ENCODE measurements around the gene MAPK1.
"Not testable (repeated sequence)": the region's sequence is repeated elsewhere in the genome, so short reads cannot be mapped to it uniquely, and the experiment has no call there.

The MAPK1 gene

DNA sequence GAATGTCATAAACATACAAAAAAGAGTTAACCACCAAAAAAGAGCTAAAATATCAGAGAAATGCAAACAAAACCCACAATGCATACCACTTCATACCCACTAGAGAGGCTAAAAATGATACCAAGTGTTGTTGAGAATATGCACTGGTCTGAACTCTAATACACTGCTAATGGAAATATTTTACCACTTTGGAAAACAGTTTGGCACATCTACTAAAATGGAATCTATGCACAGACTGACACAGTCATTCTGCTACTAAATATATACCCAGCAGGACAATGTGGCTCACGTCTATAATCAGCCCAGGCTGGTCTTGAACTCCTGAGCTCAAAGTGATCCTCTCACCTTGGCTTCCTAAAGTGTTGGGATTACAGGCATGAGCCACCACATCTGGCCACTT lies 18.0 kb downstream of the MAPK1 start:
- TF ChIP-seq, protein P1, sequence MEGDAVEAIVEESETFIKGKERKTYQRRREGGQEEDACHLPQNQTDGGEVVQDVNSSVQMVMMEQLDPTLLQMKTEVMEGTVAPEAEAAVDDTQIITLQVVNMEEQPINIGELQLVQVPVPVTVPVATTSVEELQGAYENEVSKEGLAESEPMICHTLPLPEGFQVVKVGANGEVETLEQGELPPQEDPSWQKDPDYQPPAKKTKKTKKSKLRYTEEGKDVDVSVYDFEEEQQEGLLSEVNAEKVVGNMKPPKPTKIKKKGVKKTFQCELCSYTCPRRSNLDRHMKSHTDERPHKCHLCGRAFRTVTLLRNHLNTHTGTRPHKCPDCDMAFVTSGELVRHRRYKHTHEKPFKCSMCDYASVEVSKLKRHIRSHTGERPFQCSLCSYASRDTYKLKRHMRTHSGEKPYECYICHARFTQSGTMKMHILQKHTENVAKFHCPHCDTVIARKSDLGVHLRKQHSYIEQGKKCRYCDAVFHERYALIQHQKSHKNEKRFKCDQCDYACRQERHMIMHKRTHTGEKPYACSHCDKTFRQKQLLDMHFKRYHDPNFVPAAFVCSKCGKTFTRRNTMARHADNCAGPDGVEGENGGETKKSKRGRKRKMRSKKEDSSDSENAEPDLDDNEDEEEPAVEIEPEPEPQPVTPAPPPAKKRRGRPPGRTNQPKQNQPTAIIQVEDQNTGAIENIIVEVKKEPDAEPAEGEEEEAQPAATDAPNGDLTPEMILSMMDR (IDR thresholded peaks at IDR 0.05; ENCODE audit: insufficient read depth, missing control alignments), result no peak
- DNase-seq (ENCODE audit: insufficient read length, low spot score), result no peak
- FAIRE-seq, result no peak

DNA sequence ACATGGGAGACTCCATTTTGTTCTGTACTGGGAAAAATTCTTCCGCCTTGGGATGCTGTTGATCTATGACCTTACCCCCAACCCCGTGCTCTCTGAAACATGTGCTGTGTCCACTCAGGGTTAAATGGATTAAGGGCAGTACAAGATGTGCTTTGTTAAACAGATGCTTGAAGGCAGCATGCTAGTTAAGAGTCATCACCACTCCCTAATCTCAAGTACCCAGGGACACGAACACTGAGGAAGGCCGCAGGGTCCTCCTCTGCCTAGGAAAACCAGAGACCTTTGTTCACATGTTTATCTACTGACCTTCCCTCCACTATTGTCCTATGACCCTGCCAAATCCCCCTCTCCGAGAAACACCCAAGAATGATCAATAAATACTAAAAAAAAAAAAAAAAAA lies 19.4 kb downstream of the MAPK1 start:
- FAIRE-seq; DNase-seq (ENCODE audit: insufficient read length, low spot score): not testable (repeated sequence)

DNA sequence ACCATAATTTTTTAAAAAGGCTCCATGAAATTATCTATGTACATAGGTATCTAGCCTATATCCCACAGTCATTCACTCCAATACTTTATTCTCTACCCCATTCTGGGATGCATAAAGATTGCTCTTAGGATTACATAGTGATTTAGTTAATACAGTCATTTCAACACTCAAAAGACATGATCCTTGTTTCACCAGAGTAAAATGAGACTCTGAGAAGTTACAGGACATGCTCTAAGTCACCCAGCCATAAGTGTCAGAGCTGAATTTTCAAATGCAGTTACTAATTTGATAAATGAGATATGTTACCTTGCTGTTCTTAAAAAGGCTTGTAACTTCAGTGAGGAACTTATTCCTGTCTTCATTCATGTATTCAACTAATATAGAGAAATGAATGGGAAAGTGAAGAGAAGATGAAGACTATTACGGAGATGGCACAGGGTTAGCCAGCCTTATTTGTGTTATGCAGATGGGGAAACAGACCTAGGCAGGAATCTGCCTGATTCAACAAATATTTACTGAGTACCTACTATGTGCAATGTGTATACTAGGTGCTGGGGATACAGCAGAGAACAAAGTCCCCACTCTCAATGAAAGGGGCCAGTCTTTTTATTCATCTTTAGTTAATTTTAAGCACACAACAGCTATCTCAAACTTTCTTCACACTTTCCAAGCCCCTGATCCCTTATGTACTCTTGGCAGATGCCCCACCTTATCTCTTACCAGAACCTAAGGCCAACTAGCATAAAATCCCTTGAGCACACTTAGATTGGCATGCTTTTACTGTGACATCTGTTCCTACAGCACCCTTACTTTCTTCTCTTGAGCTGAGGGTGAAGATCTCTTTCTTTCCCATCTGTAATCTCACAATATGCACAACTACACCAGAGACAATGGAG lies 21.6 kb downstream of the MAPK1 start:
- TF ChIP-seq, protein P1 (IDR thresholded peaks at IDR 0.05; ENCODE audit: insufficient read depth, missing control alignments), result no peak
- FAIRE-seq (no peak), DNase-seq (ENCODE audit: insufficient read length, low spot score) (no peak)

DNA sequence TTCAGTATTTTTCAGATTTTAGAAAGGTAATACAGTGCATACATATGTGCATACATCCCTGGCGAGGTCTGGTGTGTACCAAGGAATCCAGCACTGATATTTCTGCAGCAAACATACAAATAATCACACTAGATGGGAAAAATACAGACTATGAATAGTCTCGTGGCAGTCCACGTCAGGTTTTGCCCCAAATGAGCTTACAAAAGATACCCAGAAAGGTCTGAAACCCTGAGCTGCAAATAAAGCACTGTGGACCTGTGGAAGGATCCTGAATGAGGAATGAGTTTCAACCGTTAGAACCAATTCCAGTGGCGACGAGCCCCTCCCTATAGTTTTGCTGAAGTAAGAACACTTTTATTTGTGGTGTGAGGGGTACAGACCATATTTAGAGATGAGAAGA lies 24.5 kb downstream of the MAPK1 start:
- DNase-seq (ENCODE audit: insufficient read length, low spot score) (no peak), FAIRE-seq (no peak)
- TF ChIP-seq, protein P1 (IDR thresholded peaks at IDR 0.05; ENCODE audit: insufficient read depth, missing control alignments), result no peak

DNA sequence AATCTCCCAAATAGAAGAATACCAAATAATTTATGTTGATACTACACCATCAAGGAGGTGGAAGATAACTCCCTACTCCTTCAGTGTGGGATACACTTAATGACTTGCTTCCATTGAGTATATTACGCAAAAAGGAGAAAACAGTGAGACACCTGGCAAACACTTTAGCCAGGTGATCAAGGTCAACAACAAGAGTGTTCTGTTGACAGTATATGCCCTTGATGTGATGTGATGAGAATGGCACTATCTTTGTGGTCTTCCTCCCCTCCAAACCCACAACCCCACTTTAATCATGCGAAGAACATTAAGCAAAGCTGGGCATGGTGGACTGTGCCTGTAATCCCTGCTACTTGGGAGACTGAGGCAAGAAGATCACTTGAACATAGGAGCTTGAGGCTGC lies 26.0 kb downstream of the MAPK1 start:
- DNase-seq (ENCODE audit: insufficient read length, low spot score), result no peak
- FAIRE-seq, result no peak
- TF ChIP-seq, protein P1 (IDR thresholded peaks at IDR 0.05; ENCODE audit: insufficient read depth, missing control alignments), result no peak

DNA sequence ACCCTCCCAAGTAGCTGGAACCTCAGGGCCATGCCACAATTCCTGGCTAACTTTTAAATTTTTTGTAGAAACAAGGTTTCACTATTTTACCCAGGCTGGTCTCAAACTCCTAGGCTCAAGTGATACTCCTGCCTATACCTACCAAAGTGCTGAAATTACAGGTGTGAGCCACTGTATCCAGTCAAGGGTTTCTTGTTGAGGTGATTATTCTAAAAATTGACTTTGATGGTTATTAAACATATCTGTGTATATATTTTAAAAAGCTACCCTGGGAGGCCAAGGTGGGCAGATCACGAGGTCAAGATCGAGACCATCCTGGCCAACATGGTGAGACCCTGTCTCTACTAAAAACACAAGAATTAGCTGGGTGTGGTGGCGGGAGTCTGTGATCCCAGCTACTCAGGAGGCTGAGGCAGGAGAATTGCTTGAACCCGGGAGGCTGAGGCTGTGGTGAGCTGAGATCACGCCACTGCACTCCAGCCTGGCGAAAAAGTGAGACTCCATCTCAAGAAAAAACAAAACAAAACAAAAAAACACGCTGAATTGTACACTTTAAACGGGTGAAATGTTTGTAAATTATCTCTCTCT lies 27.1 kb downstream of the MAPK1 start:
- FAIRE-seq (no peak), DNase-seq (ENCODE audit: insufficient read length, low spot score) (no peak)
- TF ChIP-seq, protein P1 (IDR thresholded peaks at IDR 0.05; ENCODE audit: insufficient read depth, missing control alignments), result no peak

DNA sequence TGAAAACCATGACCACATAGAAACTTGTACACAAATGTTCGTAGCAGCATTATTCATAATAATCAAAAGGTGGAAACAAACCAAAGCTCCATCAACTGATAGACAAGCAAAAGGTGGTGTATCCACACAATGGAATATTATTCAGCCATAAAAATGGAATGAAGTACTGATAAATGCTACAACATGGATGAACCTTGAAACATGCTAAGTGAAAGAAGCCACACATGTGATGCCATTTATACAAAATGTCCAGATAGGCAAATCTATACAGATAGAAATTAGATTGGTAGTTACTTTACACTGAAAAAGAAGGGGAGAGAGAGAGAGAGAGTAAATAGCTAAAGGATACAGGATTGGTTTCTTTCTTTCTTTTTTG lies 27.7 kb downstream of the MAPK1 start:
- no peak for FAIRE-seq
- TF ChIP-seq, protein P1 (IDR thresholded peaks at IDR 0.05; ENCODE audit: insufficient read depth, missing control alignments), result no peak
- no peak for DNase-seq (ENCODE audit: insufficient read length, low spot score)

DNA sequence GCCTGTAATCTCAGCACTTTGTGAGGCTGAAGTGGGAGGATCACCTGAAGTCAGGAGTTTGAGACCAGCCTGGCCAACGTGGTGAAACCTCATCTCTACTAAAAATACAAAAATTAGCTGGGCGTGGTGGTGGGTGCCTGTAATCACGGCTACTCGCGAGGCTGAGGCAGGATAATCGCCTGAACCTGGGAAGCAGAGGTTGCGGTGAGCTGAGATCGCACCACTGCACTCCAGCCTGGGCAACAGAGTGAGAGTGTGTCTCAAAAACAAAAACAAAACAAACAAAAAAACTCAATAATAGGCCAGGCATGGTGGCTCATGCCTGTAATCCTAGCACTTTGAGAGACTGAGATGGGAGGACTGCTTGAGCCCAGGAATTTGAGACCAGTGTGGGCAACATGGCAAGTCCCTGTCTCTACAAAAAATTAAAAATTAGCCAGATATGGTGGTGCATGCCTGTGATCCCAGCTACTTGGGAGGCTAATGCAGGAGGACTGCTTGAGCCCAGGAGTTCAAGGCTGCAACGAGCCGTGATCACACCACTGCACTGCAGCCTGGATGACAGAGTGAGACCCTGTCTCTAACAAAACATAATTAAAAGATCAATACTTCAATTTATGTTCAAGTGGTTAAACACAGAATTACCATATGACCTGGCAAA lies 28.2 kb downstream of the MAPK1 start:
- FAIRE-seq, result not testable (repeated sequence)

More for the DNA sequence above, 28.2 kb downstream of the MAPK1 start:
- not testable (repeated sequence) for DNase-seq (ENCODE audit: insufficient read length, low spot score)
